Hepatocyte (in vitro differentiated cells): ENCODE results near the gene RIC1.

ENCODE experiments used
- CTCF ChIP-seq: fragments of 200-600 bp; sonication (generic); IDR thresholded peaks from 2 replicates; pipeline ENCODE4 v1.5.1; 2016; ENCODE audit warnings: antibody characterized with exemption, mild to moderate bottlenecking; ENCODE audit not compliant: poor library complexity
- EZH2 ChIP-seq: fragments of 200-600 bp; sonication (generic); IDR thresholded peaks from 2 replicates; pipeline ENCODE4 v1.6.1; 2016; ENCODE audit warnings: antibody characterized with exemption, mild to moderate bottlenecking, borderline replicate concordance
- EZH2phosphoT487 ChIP-seq: fragments of 200-600 bp; sonication (generic); IDR thresholded peaks from one replicate; pipeline ENCODE4 v1.6.1; 2018; ENCODE audit warnings: antibody characterized with exemption, mild to moderate bottlenecking, low read depth, moderate library complexity; ENCODE audit not compliant: unreplicated experiment, severe bottlenecking

GRCh38 chr9:5646116-5646515 is 17.2 kb downstream of the RIC1 start:
- no peak for TF ChIP-seq CTCF
- TF ChIP-seq EZH2phosphoT487 = no peak
- TF ChIP-seq EZH2 = no peak
